Suprapubic skin (tissue), 3 donors: ENCODE data around the gene RALGAPA2.

Experiments used
- CTCF ChIP-seq, 2 donors: fragments of 200-600 bp in 1 of 2; fragments of 450-650 bp in 1 of 2; sonication (generic) in 1 of 2; IDR thresholded peaks; one replicate each; pipeline ENCODE4 v1.5.1; 2016 to 2019; ENCODE audit warnings: antibody characterized with exemption in 2 of 2, mild to moderate bottlenecking in 1 of 2, moderate library complexity in 1 of 2
- POLR2A ChIP-seq, 2 donors: fragments of 450-650 bp; IDR thresholded peaks; one replicate each; pipeline ENCODE4 v1.6.1; 2017; ENCODE audit warnings: antibody characterized with exemption in 2 of 2, mild to moderate bottlenecking in 2 of 2, moderate library complexity in 2 of 2

GRCh38 chr20:20428067-20428466 lies 284.4 kb downstream of the RALGAPA2 start:
- TF ChIP-seq CTCF (IDR thresholded peaks at IDR 0.05) (no peak), POLR2A (IDR thresholded peaks at IDR 0.05) (no peak)
